HG03135 (cell line): Measurements from ENCODE around the gene IGFL2.
"Not testable (repeated sequence)": the region's sequence is repeated elsewhere in the genome, so short reads cannot be mapped to it uniquely, and the experiment has no call there.

ENCODE experiments used
- ATAC-seq: cut with Tn5 transposase; IDR thresholded peaks from one replicate; pipeline ENCODE4 v1.9.1; 2021; ENCODE audit warnings: mild to moderate bottlenecking, moderate library complexity; ENCODE audit not compliant: unreplicated experiment

IGFL2 gene

DNA sequence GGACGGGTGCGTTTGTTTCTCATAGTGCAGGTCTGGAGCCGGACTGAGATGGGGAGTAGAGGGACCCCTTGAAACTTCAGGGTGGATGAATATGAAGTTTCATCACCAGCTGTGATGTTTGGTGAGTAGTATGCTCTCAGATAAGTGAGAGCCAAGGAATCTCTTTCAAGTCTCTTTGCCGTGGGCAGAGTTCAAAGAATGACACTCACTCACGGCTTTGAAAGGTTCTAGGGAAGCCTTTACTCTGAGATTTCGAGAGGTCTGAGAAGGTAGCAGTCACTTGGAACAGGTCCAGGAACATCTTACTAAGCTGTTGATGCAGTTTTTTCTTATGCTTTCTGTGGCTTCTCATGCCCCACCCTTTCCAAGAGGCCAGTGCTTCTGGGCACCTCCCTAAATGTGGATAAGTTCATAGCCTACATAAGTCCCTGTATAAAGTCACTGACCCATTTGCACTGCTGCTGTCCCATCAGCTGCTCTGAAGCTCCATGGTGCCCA lies at the start of gene IGFL2:
IGFL2 (plus strand) TSS at position 448 of the 498 bp plus-strand sequence; CDS start at position 489, 41 bp downstream.
- no peak for ATAC-seq

DNA sequence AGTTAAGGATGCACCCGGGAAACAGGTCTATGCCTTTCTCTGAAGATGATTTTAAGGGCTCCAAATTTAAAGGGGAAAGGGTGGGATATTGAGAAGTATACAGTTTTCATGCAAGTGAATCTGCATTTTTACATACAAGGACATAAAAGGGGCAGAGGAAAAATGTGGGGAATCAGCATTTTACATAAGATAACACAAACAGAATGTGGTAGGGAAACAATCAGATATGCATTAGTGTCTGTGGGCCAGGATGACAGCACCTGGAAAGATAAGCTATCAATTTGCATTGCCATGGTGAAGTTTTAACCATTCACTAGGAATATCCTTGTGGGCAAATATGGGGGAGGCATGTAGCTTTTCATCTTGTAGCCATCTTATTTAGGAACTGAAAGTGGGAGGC lies 47.7 kb upstream of the IGFL2 start:
- no peak for ATAC-seq

DNA sequence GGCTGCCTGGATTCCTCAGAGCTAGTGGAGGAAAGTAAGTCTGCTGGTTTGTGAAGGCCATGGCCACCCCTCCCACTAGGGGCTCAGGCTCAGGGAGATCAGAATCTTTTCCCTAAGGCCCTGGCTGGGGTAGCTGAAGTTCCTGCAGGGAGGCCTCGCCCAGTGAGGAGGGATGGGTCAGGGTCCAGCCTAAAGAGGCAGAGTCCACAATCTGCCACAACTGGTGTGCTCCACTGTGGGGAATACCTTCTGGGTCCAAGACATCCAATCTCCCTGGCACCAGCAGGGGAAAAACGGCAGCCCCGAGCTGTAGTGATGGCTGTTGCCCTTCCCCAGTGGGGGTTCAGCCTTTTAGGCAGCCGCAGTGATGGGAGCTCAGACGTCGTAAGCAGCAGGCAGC lies 46.7 kb upstream of the IGFL2 start:
- ATAC-seq: no peak

DNA sequence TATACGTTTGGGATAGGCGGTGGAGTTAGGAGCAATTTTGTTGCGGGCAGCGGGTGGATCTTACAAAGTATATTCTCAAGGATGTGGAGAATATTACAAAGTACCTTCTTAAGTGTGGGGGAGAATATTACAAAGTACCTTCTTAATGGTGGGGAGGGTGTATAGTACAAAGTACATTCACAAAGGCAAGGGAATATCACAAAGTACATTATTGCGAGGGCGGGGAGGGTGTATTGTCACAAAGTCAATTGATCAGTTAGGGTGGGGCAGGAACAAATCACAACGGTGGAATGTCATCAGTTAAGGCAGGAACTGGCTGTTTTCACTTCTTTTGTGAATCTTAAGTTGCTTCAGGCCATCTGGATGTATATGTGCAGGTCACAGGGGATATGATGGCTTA lies 45.7 kb upstream of the IGFL2 start:
- not testable (repeated sequence) for ATAC-seq

- no peak for ATAC-seq
Measured at GRCh38 chr19:46107371-46107770, 40.7 kb upstream of the IGFL2 start.

DNA sequence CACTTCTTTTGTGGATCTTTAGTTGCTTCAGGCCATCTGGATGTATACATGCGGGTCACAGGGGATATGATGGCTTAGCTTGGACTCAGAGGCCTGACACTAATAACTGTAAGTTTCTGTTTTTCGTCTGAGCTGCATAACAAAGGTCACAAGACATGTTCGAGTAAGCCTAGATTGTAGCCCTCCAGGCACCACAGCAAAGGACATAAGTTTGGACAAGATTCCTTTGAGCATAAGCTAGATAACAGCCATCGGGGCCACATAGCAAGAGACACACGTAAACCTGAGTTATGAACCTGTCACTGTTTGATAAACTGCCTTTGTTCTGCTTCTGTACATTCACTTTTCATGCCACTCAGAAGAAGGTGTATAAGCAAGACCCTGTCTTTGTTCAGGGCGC lies 38.2 kb upstream of the IGFL2 start:
- no peak for ATAC-seq

GRCh38 chr19:46111376-46111775 lies 36.7 kb upstream of the IGFL2 start:
- ATAC-seq: no peak

DNA sequence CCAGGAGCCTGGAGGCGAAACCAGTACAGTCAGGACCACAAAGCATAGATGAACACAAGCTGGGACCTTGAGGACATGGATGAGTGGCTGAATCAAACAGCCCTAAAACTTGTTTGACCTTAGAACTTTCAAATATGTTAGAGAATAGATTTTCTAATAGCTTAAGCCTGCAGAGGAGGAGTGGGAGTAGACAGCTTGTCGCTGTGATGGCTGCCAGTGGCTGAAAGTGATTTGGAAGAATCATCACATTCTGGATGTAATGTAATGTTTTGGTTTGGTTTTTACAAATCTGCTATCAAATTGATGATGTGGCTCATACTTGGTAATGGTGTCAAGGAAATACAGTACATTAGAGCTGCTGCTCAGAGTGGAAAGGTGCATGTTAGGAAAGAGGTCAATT lies 35.5 kb upstream of the IGFL2 start:
- no peak for ATAC-seq

GRCh38 chr19:46113726-46114125 lies 34.3 kb upstream of the IGFL2 start:
- no peak for ATAC-seq

- ATAC-seq: no peak
Measured at GRCh38 chr19:46115396-46116106, 32.5 kb upstream of the IGFL2 start.

DNA sequence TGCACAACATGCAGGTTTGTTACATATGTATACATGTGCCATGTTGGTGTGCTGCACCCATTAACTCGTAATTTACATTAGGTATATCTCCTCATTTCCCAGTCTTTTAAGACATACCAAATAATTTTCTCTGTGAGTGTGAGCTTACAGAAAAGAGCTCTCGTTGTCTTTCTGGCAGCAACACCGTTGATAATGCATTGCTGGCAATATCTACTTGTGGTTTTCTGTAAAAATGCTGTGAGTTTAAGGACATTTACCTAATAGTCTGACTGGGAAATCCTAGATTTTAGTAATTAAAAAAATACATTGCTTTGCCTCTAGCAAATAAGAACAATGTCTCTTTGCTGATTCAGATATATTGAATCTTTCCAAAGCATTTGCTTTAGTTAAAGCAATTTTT lies 31.9 kb upstream of the IGFL2 start:
- ATAC-seq: no peak

- ATAC-seq: no peak
Measured at GRCh38 chr19:46118136-46118535, 29.9 kb upstream of the IGFL2 start.

DNA sequence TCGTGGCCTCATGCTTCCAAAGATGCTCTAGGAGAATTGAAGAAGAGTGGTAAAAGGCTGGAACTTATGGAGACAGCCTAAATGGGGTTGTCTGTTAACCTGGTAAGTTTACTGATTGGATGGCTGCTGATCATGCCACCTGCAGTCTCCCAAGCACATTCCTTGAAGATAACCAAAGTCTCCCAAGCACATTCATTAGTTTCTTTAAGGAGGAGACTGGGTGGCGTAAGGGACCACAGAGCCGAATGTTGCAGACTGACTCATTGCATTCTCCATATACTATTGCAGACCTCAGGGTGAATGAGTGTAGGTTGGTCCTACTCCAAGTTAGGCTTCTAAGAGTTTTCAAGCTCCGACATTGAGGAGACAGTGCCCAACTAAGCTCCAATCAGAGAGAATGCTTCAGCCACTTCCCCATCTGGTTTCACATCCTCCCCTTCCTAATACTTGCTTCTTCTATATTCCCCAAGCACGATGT lies 23.4 kb upstream of the IGFL2 start, which contains the start of gene IGFL3:
IGFL3 (minus strand) TSS at position 51 of the 478 bp plus-strand sequence; CDS start at position 12, 39 bp downstream.
- no peak for ATAC-seq

DNA sequence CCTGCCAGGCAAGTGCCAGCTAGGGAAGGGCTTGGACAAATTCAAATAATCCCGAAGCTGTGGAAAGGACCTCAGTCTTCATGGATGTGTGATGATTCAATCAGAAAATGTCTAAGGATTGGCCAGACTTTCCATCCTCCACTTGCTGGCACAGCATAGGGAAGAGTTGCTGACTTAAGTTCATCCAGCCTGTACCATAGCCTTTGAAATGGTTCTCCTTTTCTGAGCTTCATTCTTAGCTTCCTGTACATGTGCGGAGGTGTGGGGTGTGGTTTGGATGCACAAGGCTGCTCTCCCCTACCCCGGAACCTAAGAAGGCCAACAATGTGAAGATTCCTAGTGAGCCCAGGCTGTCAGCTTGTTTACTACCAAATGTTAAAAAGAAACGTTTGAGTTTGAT lies 22.6 kb upstream of the IGFL2 start:
- no peak for ATAC-seq

DNA sequence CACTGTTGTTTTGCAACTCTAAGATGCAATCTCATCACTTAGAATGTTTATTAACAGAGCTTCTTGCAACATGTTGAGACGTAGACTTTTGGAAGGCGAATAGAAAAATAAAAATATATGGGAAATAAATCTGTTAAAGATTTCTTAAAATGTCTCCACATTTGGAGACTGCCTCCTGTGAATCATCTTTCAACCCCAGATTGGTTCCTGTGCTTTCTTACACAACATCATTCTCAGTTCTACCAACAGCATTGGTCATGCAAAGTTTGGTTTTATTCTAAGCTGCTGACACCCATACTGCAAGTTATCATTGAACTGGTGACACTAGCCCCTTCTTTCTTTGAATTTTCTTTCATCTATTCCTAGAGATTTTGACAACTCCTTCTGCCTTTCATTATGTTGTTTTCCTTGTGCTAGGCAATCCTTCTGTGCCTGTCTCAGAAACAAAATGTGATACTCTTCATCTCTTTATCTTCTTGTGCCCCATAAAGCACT lies 21.9 kb upstream of the IGFL2 start:
- ATAC-seq: no peak

- no peak for ATAC-seq
Measured at GRCh38 chr19:46131485-46132143, 16.4 kb upstream of the IGFL2 start.

DNA sequence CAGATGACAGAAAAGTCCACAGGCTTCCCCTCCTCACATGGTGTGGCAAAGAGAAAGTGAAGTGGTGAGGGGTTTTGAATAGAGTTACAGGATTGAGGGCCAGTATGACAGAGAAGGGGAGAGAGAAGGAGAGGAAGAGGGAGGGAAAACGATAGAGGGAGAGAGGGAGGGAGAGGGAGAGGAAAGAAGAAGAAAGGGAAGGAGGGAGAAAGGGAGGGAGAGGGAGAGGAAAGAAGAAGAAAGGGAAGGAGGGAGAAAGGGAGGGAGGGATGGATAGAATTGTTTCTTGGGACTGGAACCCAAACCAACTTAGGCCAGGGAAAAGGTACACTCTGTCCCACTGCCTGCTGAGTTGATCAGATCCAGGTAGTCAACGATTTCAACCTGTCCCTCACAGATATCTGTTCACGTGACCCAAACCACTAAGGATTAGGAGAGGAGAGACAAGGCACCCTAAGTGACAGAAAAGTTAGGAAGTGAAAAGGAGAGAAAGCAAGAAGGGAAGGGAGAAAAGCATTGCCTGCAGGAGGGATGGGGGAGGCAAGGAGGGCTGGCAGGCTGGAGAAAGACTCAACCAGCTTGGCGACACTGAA lies 15.4 kb upstream of the IGFL2 start:
- no peak for ATAC-seq

GRCh38 chr19:46133101-46133627 lies 14.9 kb upstream of the IGFL2 start:
- no peak for ATAC-seq

GRCh38 chr19:46133777-46134241 lies 14.2 kb upstream of the IGFL2 start:
- no peak for ATAC-seq

DNA sequence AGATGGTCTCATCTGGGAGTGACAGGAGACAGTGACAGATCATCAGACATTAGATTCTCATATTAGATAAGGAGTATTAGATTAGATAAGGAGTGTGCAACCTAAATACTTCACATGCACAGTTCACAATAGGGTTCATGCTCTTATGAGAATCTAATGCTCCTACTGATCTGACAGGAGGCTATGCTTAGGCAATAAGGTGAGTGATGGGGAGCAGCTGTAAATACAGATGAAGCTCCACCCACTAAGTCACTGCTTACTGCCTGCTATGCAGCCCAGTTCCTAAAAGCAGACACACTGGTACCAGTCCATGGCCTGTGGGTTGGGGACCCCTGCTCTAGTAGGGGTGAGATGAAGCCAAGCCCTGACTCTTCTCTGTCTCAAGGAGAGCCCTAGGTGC lies 13.5 kb upstream of the IGFL2 start:
- ATAC-seq: no peak

GRCh38 chr19:46137915-46138473 lies 10.0 kb upstream of the IGFL2 start:
- ATAC-seq: no peak
